Astrocyte of the cerebellum (primary cell): Measurements from ENCODE around the gene GEN1.

ENCODE experiments used
- DNase-seq: peaks from one replicate; pipeline ENCODE4 v3.0.0-alpha.2; 2011; ENCODE audit warnings: low read depth
- H3K4me3 ChIP-seq: 2 replicates; pipeline ENCODE4 v1.5.1; 2011; ENCODE audit warnings: mild to moderate bottlenecking, low read depth, low read length, moderate library complexity
- CTCF ChIP-seq: IDR thresholded peaks from 2 replicates; pipeline ENCODE4 v1.5.1; 2012; ENCODE audit warnings: low read length, low read depth, moderate library complexity, mild to moderate bottlenecking; ENCODE audit errors: missing control alignments
- in situ Hi-C: cut with HindIII; loops from 2 replicates; pipeline ENCODE4 v1.10.0; 2017; ENCODE audit warnings: low sequenced_read_pairs

GEN1 gene

GRCh38 chr2:17805717-17806363 lies 51.9 kb downstream of the GEN1 start:
- DNase-seq = no peak
- in situ Hi-C loops = no loop called here
- TF ChIP-seq CTCF = no peak
- no peak overlapping the region for H3K4me3 ChIP-seq

- H3K4me3 ChIP-seq = no peak overlapping the region
- no peak for DNase-seq
- TF ChIP-seq CTCF = no peak
- in situ Hi-C loops = no loop called here
Observed at GRCh38 chr2:17813010-17813741, 59.2 kb downstream of the GEN1 start.

GRCh38 chr2:17813742-17814473 lies 60.0 kb downstream of the GEN1 start:
- DNase-seq = no peak
- no peak overlapping the region for H3K4me3 ChIP-seq
- in situ Hi-C loops = no loop called here
- TF ChIP-seq CTCF = no peak

- TF ChIP-seq CTCF = no peak
- H3K4me3 ChIP-seq = no peak overlapping the region
- no peak for DNase-seq
Observed at GRCh38 chr2:17814601-17815000, 60.7 kb downstream of the GEN1 start.

GRCh38 chr2:17815468-17816184 lies 61.7 kb downstream of the GEN1 start:
- no peak for DNase-seq
- TF ChIP-seq CTCF = no peak
- H3K4me3 ChIP-seq = no peak overlapping the region
- in situ Hi-C loops = no loop called here

More at GRCh38 chr2:17814601-17815000, 60.7 kb downstream of the GEN1 start:
- in situ Hi-C loops = no loop called here

GRCh38 chr2:17816396-17817245 lies 62.7 kb downstream of the GEN1 start, which contains the start of gene MSGN1:
Gene MSGN1, plus strand, starts transcription at chr2:17816460. Its CDS starts 59 bp downstream, at chr2:17816519.
- no peak for DNase-seq
- no peak for TF ChIP-seq CTCF
- in situ Hi-C loops = no loop called here
- no peak within 1 kb of the TSS for H3K4me3 ChIP-seq
